H9 (cell line): ENCODE data around the gene LRP2BP. TPM values are rescaled to one million over a fixed set of nuclear protein-coding genes. Genes with fewer than 3 reads are reported as not detected.

Experiments
- DNase-seq: peaks from one replicate; pipeline ENCODE4 v3.0.0-alpha.2; 2017
- H2AFZ ChIP-seq: one replicate; pipeline ENCODE4 v1.6.1; 2013; ENCODE audit warnings: mild to moderate bottlenecking, low read length, control low read depth, moderate library complexity
- H2AK5ac ChIP-seq: 2 replicates; pipeline ENCODE4 v1.6.1; 2013; ENCODE audit warnings: low read length, control low read depth, mixed read lengths; ENCODE audit not compliant: insufficient read length
- H2BK120ac ChIP-seq: one replicate; pipeline ENCODE4 v1.6.1; 2013; ENCODE audit warnings: low read depth, mild to moderate bottlenecking, low read length, control low read depth, inconsistent platforms; ENCODE audit not compliant: poor library complexity, severe bottlenecking
- H2BK12ac ChIP-seq: 2 replicates; pipeline ENCODE4 v1.6.1; 2013; ENCODE audit warnings: low read length, control low read depth, mixed read lengths, low read depth; ENCODE audit not compliant: insufficient read length
- H2BK15ac ChIP-seq: 2 replicates; pipeline ENCODE4 v1.6.1; 2013; ENCODE audit warnings: low read depth, low read length, control low read depth
- H2BK20ac ChIP-seq: one replicate; pipeline ENCODE4 v1.6.1; 2013; ENCODE audit warnings: low read depth, mild to moderate bottlenecking, low read length, control low read depth, inconsistent platforms; ENCODE audit not compliant: poor library complexity, severe bottlenecking
- H2BK5ac ChIP-seq: 2 replicates; pipeline ENCODE4 v1.6.1; 2013; ENCODE audit warnings: low read length, control low read depth, mixed read lengths; ENCODE audit not compliant: insufficient read length
- H3K14ac ChIP-seq: 2 replicates; pipeline ENCODE4 v1.6.1; 2013; ENCODE audit warnings: low read length, control low read depth; ENCODE audit not compliant: insufficient read depth
- H3K18ac ChIP-seq: 2 replicates; pipeline ENCODE4 v1.6.1; 2013; ENCODE audit warnings: low read depth, mild to moderate bottlenecking, mixed read lengths, low read length, control low read depth; ENCODE audit not compliant: insufficient read length
- H3K23ac ChIP-seq: 2 replicates; pipeline ENCODE4 v1.6.1; 2013; ENCODE audit warnings: low read length, control low read depth, mixed read lengths, low read depth; ENCODE audit not compliant: insufficient read length
- H3K23me2 ChIP-seq: 2 replicates; pipeline ENCODE4 v1.6.1; 2013; ENCODE audit warnings: low read depth, mild to moderate bottlenecking, mixed read lengths, low read length, control low read depth; ENCODE audit not compliant: insufficient read length, poor library complexity, severe bottlenecking
- H3K27ac ChIP-seq: 2 replicates; pipeline ENCODE4 v1.5.1; 2013; ENCODE audit warnings: low read length, control low read depth, mixed read lengths, low read depth; ENCODE audit not compliant: insufficient read length
- H3K27me3 ChIP-seq: 2 replicates; pipeline ENCODE4 v1.6.1; 2013; ENCODE audit warnings: low read length, control low read depth, inconsistent platforms; ENCODE audit not compliant: insufficient read depth
- H3K4ac ChIP-seq: 2 replicates; pipeline ENCODE4 v1.6.1; 2013; ENCODE audit warnings: low read depth, mild to moderate bottlenecking, control low read depth, inconsistent platforms, low read length, moderate library complexity
- H3K4me1 ChIP-seq: 2 replicates; pipeline ENCODE4 v1.6.1; 2013; ENCODE audit warnings: low read length, control low read depth, inconsistent platforms; ENCODE audit not compliant: insufficient read depth
- H3K4me2 ChIP-seq: 2 replicates; pipeline ENCODE4 v1.6.1; 2013; ENCODE audit warnings: low read length, control low read depth, mixed read lengths; ENCODE audit not compliant: insufficient read length, insufficient read depth
- H3K56ac ChIP-seq: 2 replicates; pipeline ENCODE4 v1.6.1; 2013; ENCODE audit warnings: low read depth, mild to moderate bottlenecking, mixed read lengths, low read length, control low read depth; ENCODE audit not compliant: insufficient read length
- H3K79me1 ChIP-seq: 2 replicates; pipeline ENCODE4 v1.6.1; 2013; ENCODE audit warnings: low read depth, mild to moderate bottlenecking, moderate library complexity, low read length, control low read depth, inconsistent platforms; ENCODE audit not compliant: insufficient read depth, poor library complexity, severe bottlenecking
- H3K79me2 ChIP-seq: 2 replicates; pipeline ENCODE4 v1.6.1; 2013; ENCODE audit warnings: low read length, control low read depth, inconsistent platforms; ENCODE audit not compliant: insufficient read depth
- H3K9ac ChIP-seq: 2 replicates; pipeline ENCODE4 v1.6.1; 2013; ENCODE audit warnings: low read length, control low read depth, mixed read lengths; ENCODE audit not compliant: insufficient read length; ENCODE audit errors: extremely low read depth
- H3K9me3 ChIP-seq: one replicate; pipeline ENCODE4 v1.6.1; 2013; ENCODE audit warnings: low read depth, low read length, inconsistent platforms; ENCODE audit not compliant: control insufficient read depth
- H3T11ph ChIP-seq: one replicate; pipeline ENCODE4 v1.6.1; 2013; ENCODE audit warnings: mild to moderate bottlenecking, low read length, control low read depth, inconsistent platforms
- H4K20me1 ChIP-seq: one replicate; pipeline ENCODE4 v1.6.1; 2013; ENCODE audit not compliant: control insufficient read depth, insufficient read length, insufficient read depth
- H4K5ac ChIP-seq: 2 replicates; pipeline ENCODE4 v1.6.1; 2013; ENCODE audit warnings: low read depth, mild to moderate bottlenecking, mixed read lengths, low read length, control low read depth; ENCODE audit not compliant: insufficient read length
- H4K8ac ChIP-seq: replicated peaks from 2 replicates; pipeline ENCODE4 v1.6.1; 2013; ENCODE audit warnings: low read length, control low read depth, mixed read lengths, low read depth; ENCODE audit not compliant: insufficient read length
- H4K91ac ChIP-seq: 2 replicates; pipeline ENCODE4 v1.6.1; 2013; ENCODE audit warnings: low read depth, mild to moderate bottlenecking, moderate library complexity, mixed read lengths, low read length, control low read depth; ENCODE audit not compliant: insufficient read length
- H3K27ac Mint-ChIP-seq, 3 experiments: 2 replicates in 2 of 3; 3 replicates in 1 of 3; pipeline ENCODE4 v1.8.0; 2020 to 2021; ENCODE audit warnings: mixed read lengths in 3 of 3, mild to moderate bottlenecking in 1 of 3, moderate library complexity in 1 of 3
- H3K27me3 Mint-ChIP-seq: 2 replicates; pipeline ENCODE4 v1.8.0; 2021; ENCODE audit warnings: low read depth, mild to moderate bottlenecking, moderate library complexity, mixed read lengths
- H3K36me3 Mint-ChIP-seq, 3 experiments: 2 replicates in 2 of 3; 3 replicates in 1 of 3; pipeline ENCODE4 v1.8.0; 2020 to 2021; ENCODE audit warnings: low read depth in 3 of 3, mixed read lengths in 3 of 3; ENCODE audit not compliant: insufficient read depth in 1 of 3
- H3K4me1 Mint-ChIP-seq, 2 experiments: 2 replicates each; pipeline ENCODE4 v1.8.0; 2020; ENCODE audit warnings: mixed read lengths in 2 of 2
- H3K4me3 Mint-ChIP-seq, 2 experiments: 2 replicates in 1 of 2; 3 replicates in 1 of 2; pipeline ENCODE4 v1.8.0; 2020 to 2021; ENCODE audit warnings: mild to moderate bottlenecking in 2 of 2, mixed read lengths in 2 of 2, moderate library complexity in 1 of 2
- H3K9me3 Mint-ChIP-seq, 2 experiments: 2 replicates in 1 of 2; 3 replicates in 1 of 2; pipeline ENCODE4 v1.8.0; 2020; ENCODE audit warnings: mild to moderate bottlenecking in 2 of 2, mixed read lengths in 2 of 2, moderate library complexity in 1 of 2
- CTCF ChIP-seq: fragments of 200-600 bp; sonication (generic); conservative IDR thresholded peaks from 3 replicates; pipeline ENCODE4 v1.8.0; 2021; ENCODE audit warnings: antibody characterized with exemption, mild to moderate bottlenecking
- total RNA-seq: library from RNA; stranded (reverse); gene quantifications from 2 replicates; pipeline ENCODE4 v1.2.1, GENCODE V29; 2021

LRP2BP gene
- total RNA-seq, 1 experiment from 2014 or later = 0.46 TPM

GRCh38 chr4:185382754-185383153, 13.0 kb downstream of the LRP2BP start:
- Histone ChIP-seq H4K5ac (no peak overlapping the region), H3K4me2 (no peak overlapping the region), H3K18ac (no peak overlapping the region), H2BK5ac (no peak overlapping the region), H2AK5ac (no peak overlapping the region), H3K4me1 (no peaks in the 10 kb centered on the region), H2BK20ac (no peak overlapping the region), H2BK120ac (no peak overlapping the region), H4K20me1 (no peaks in the 10 kb centered on the region), H2BK15ac (no peak overlapping the region), H3T11ph (no peak overlapping the region), H4K91ac (no peak overlapping the region), H3K79me1 (no peaks in the 10 kb centered on the region), H3K23me2 (no peaks in the 10 kb centered on the region), H2BK12ac (no peak overlapping the region), H3K27ac (no peak overlapping the region), H2AFZ (no peak overlapping the region), H3K27me3 (no peaks in the 10 kb centered on the region), H3K9ac (no peak overlapping the region), H3K9me3 (no peaks in the 10 kb centered on the region), H3K23ac (no peak overlapping the region), H4K8ac (no peak overlapping the region), H3K79me2 (no peaks in the 10 kb centered on the region), H3K56ac (no peak overlapping the region), H3K14ac (no peak overlapping the region), H3K4ac (no peak overlapping the region)
- no peak for DNase-seq
- no peak overlapping the region for H3K27ac Mint-ChIP-seq
- no peaks in the 10 kb centered on the region for H3K27me3 Mint-ChIP-seq
- peaks cover 5 to 8% of the 10 kb centered on the region in 2 experiments; a peak in 4 of 5 replicates for H3K9me3 Mint-ChIP-seq
- H3K4me3 Mint-ChIP-seq = no peak overlapping the region
- H3K36me3 Mint-ChIP-seq = peaks cover 3 to 18% (median 18%) of the 10 kb centered on the region in 3 experiments; a peak in 6 of 7 replicates
- peaks cover 8 to 14% of the 10 kb centered on the region in 2 experiments for H3K4me1 Mint-ChIP-seq
- no peak for TF ChIP-seq CTCF
